Fibroblast of lung (primary cell): ENCODE results near the gene TTC38. TPM values are rescaled to one million over a fixed set of nuclear protein-coding genes. Genes with fewer than 3 reads are reported as not detected.

Experiments
- DNase-seq, 2 donors: peaks; one replicate each; pipeline versions ENCODE4 v3.0.0 to v3.0.0-alpha.2; 2010; ENCODE audit warnings: low read depth in 2 of 2
- H2AFZ ChIP-seq: 2 replicates; pipeline ENCODE4 v1.5.1; 2012; ENCODE audit warnings: low read length, control low read depth, inconsistent platforms
- H3K27ac ChIP-seq: 2 replicates; pipeline ENCODE4 v1.5.1; 2011; ENCODE audit warnings: low read length, control low read depth; ENCODE audit not compliant: insufficient read depth
- H3K27me3 ChIP-seq: 2 replicates; pipeline ENCODE4 v1.5.1; 2011; ENCODE audit warnings: mild to moderate bottlenecking, low read length; ENCODE audit not compliant: control insufficient read depth, insufficient read depth
- H3K36me3 ChIP-seq: 2 replicates; pipeline ENCODE4 v1.5.1; 2011; ENCODE audit warnings: low read length; ENCODE audit not compliant: control insufficient read depth, insufficient read depth
- H3K4me1 ChIP-seq: 2 replicates; pipeline ENCODE4 v1.5.1; 2011; ENCODE audit warnings: low read length; ENCODE audit not compliant: control insufficient read depth, insufficient read depth; ENCODE audit errors: extremely low read depth
- H3K4me2 ChIP-seq: 2 replicates; pipeline ENCODE4 v1.5.1; 2011; ENCODE audit warnings: low read length, control low read depth; ENCODE audit not compliant: insufficient read depth; ENCODE audit errors: extremely low read depth
- H3K4me3 ChIP-seq, 4 experiments: fragments of 200-600 bp in 1 of 4; sonication (generic) in 1 of 4; replicated peaks in 1 of 4; 2 replicates each; pipeline ENCODE4 v1.5.1; 2011 to 2016; ENCODE audit warnings: low read length in 4 of 4, low read depth in 3 of 4, mild to moderate bottlenecking in 3 of 4, control low read depth in 2 of 4, inconsistent platforms in 1 of 4, mixed read lengths in 1 of 4; ENCODE audit not compliant: insufficient read depth in 1 of 4; ENCODE audit errors: control extremely low read depth in 1 of 4
- H3K79me2 ChIP-seq: 2 replicates; pipeline ENCODE4 v1.5.1; 2012; ENCODE audit warnings: mild to moderate bottlenecking, low read length, inconsistent platforms; ENCODE audit not compliant: control insufficient read depth, insufficient read depth
- H3K9ac ChIP-seq: 2 replicates; pipeline ENCODE4 v1.5.1; 2011; ENCODE audit warnings: mild to moderate bottlenecking, low read length, control low read depth; ENCODE audit not compliant: insufficient read depth
- H3K9me3 ChIP-seq: 2 replicates; pipeline ENCODE4 v1.5.1; 2012; ENCODE audit warnings: low read depth, low read length; ENCODE audit not compliant: control insufficient read depth, insufficient read depth
- H4K20me1 ChIP-seq: 2 replicates; pipeline ENCODE4 v1.5.1; 2011; ENCODE audit warnings: low read length; ENCODE audit not compliant: control insufficient read depth, insufficient read depth; ENCODE audit errors: extremely low read depth
- CTCF ChIP-seq, 2 donors: IDR thresholded peaks in 1 of 2; conservative IDR thresholded peaks in 1 of 2; 1 replicate in 1 of 2; 2 replicates in 1 of 2; pipeline ENCODE4 v1.5.1; 2011 to 2012; ENCODE audit warnings: low read length in 2 of 2, control low read depth in 1 of 2, inconsistent platforms in 1 of 2, low read depth in 1 of 2, mild to moderate bottlenecking in 1 of 2
- EZH2 ChIP-seq: IDR thresholded peaks from 2 replicates; pipeline ENCODE4 v1.5.1; 2012; ENCODE audit warnings: low read length, control low read depth, mild to moderate bottlenecking; ENCODE audit errors: missing control alignments
- polyA plus RNA-seq, 2 donors: library from polyadenylated mRNA; depleted of rRNA in 1 of 2; stranded (reverse) in 1 of 2; unstranded in 1 of 2; fragments of >200 nt; gene quantifications; 2 replicates each; pipeline ENCODE4 v1.2.1, GENCODE V29; 2011 to 2012; ENCODE audit warnings: missing spikeins in 1 of 2
- total RNA-seq: library from RNA; depleted of rRNA; stranded (reverse); fragments of >200 nt; gene quantifications from 2 replicates; pipeline ENCODE4 v1.2.1, GENCODE V29; 2014

TTC38 gene
- total and polyA plus RNA-seq, 2 donors (not counting 1 experiment from before 2014, with no cell fraction given): 17.6 to 27.6 TPM

- DNase-seq: no peak
- Histone ChIP-seq H3K9me3 (no peaks in the 10 kb centered on the region), H4K20me1 (no peaks in the 10 kb centered on the region), H3K4me3 (no peak overlapping the region), H3K4me2 (no peak overlapping the region), H3K36me3 (peaks cover 18% of the 10 kb centered on the region), H3K4me1 (no peaks in the 10 kb centered on the region), H3K79me2 (peaks cover 8% of the 10 kb centered on the region), H2AFZ (no peak overlapping the region), H3K9ac (no peak overlapping the region), H3K27ac (no peak overlapping the region), H3K27me3 (no peaks in the 10 kb centered on the region)
- no peak for TF ChIP-seq EZH2
- TF ChIP-seq CTCF (conservative IDR thresholded peaks at IDR 0.05 in 1 of 2, IDR thresholded peaks at IDR 0.05 in 1 of 2; ENCODE audit: low read depth in 1 of 2, low read length in 2 of 2): no peak
These were observed 51.5 kb downstream of the TTC38 start for GRCh38 chr22:46319319-46319718.

GRCh38 chr22:46320166-46320710 lies 52.4 kb downstream of the TTC38 start:
- no peak overlapping the region for H3K4me2 ChIP-seq
- H3K79me2 ChIP-seq: peaks cover 8% of the 10 kb centered on the region
- no peak for DNase-seq

GRCh38 chr22:46320716-46321386 lies 53.0 kb downstream of the TTC38 start:
- Histone ChIP-seq H2AFZ (no peak overlapping the region), H3K9me3 (no peaks in the 10 kb centered on the region), H3K79me2 (peaks cover 8% of the 10 kb centered on the region), H3K36me3 (peaks cover 16% of the 10 kb centered on the region), H3K27me3 (no peaks in the 10 kb centered on the region), H3K4me1 (no peaks in the 10 kb centered on the region), H4K20me1 (no peaks in the 10 kb centered on the region), H3K27ac (no peak overlapping the region), H3K9ac (no peak overlapping the region), H3K4me3 (no peak overlapping the region), H3K4me2 (no peak overlapping the region)
- no peak for TF ChIP-seq EZH2
- TF ChIP-seq CTCF (conservative IDR thresholded peaks at IDR 0.05 in 1 of 2, IDR thresholded peaks at IDR 0.05 in 1 of 2; ENCODE audit: low read depth in 1 of 2, low read length in 2 of 2): no peak
- DNase-seq: no peak

More at GRCh38 chr22:46320166-46320710, 52.4 kb downstream of the TTC38 start:
- Histone ChIP-seq H3K27ac (no peak overlapping the region), H2AFZ (no peak overlapping the region), H3K4me3 (no peak overlapping the region), H3K9ac (no peak overlapping the region), H3K9me3 (no peaks in the 10 kb centered on the region), H3K36me3 (peaks cover 18% of the 10 kb centered on the region), H3K4me1 (no peaks in the 10 kb centered on the region), H3K27me3 (no peaks in the 10 kb centered on the region), H4K20me1 (no peaks in the 10 kb centered on the region)
- no peak for TF ChIP-seq CTCF (conservative IDR thresholded peaks at IDR 0.05 in 1 of 2, IDR thresholded peaks at IDR 0.05 in 1 of 2; ENCODE audit: low read depth in 1 of 2, low read length in 2 of 2)
